DMS153 (cell line): ENCODE results near the gene RND2.
A peak's percentile ranks its signal among the peaks of the same experiment; 100 is the strongest.

Experiments used
- DNase-seq: peaks from one replicate; lab custom pipeline; 2025; lab: John Stamatoyannopoulos, UW

Gene RND2

GRCh38 chr17:43006639-43007551 lies 18.1 kb upstream of the RND2 start, which contains the start of gene IFI35:
TSS of gene IFI35 (plus strand) at chr17:43006784. CDS start at chr17:43006948, 164 bp downstream.
- no peak for DNase-seq

- no peak for DNase-seq
Observed at GRCh38 chr17:43010667-43011308, 14.2 kb upstream of the RND2 start.

- no peak for DNase-seq
Observed at GRCh38 chr17:43011728-43012472, 13.1 kb upstream of the RND2 start.

GRCh38 chr17:43013296-43013695 lies 11.7 kb upstream of the RND2 start:
- no peak for DNase-seq

- DNase-seq: no peak
Observed at GRCh38 chr17:43014020-43014648, 10.9 kb upstream of the RND2 start.

GRCh38 chr17:43014649-43015542 lies 10.1 kb upstream of the RND2 start:
- DNase-seq: no peak

GRCh38 chr17:43015579-43015978 lies 9.5 kb upstream of the RND2 start:
- no peak for DNase-seq

GRCh38 chr17:43016216-43016615 lies 8.8 kb upstream of the RND2 start:
- no peak for DNase-seq

- DNase-seq: no peak
Observed at GRCh38 chr17:43018008-43018853, 6.8 kb upstream of the RND2 start.

- DNase-seq: no peak
Observed at GRCh38 chr17:43018932-43019331, 6.1 kb upstream of the RND2 start.

GRCh38 chr17:43019418-43019817 lies 5.6 kb upstream of the RND2 start:
- DNase-seq: no peak

- DNase-seq: no peak
Observed at GRCh38 chr17:43020030-43020621, 4.9 kb upstream of the RND2 start.

GRCh38 chr17:43020789-43021740 lies 4.0 kb upstream of the RND2 start:
- DNase-seq: no peak

- peak; percentile 37 for DNase-seq
Observed at GRCh38 chr17:43021741-43022512, 3.1 kb upstream of the RND2 start, which contains the start of gene VAT1. TSS of gene VAT1 (minus strand) at chr17:43022385. CDS start at chr17:43022322, 63 bp downstream.

- DNase-seq: no peak
Observed at GRCh38 chr17:43025290-43025657, 243 bp downstream of the RND2 start.

- DNase-seq: no peak
Observed at GRCh38 chr17:43025766-43026537, 921 bp downstream of the RND2 start.

GRCh38 chr17:43026595-43026994 lies 1.6 kb downstream of the RND2 start:
- no peak for DNase-seq
